Measurements from ENCODE around the gene MC1R. TPM values are rescaled to one million over a fixed set of nuclear protein-coding genes. Genes with fewer than 3 reads are reported as not detected.

MC1R gene
- total RNA-seq, 1 experiment from 2014 or later, result 16.9 TPM

GRCh38 chr16:89923640-89924296, 5.1 kb downstream of the MC1R start:
- Mint-ChIP-seq H3K9me3 (ENCODE audit: low read depth, unreplicated experiment) (no peaks in the 10 kb centered on the region), H3K4me1 (ENCODE audit: low read depth, unreplicated experiment) (peaks cover 11% of the 10 kb centered on the region), H3K27ac (ENCODE audit: unreplicated experiment) (peak overlapping the region; percentile 88), H3K4me3 (ENCODE audit: low read depth, unreplicated experiment) (peak overlapping the region; percentile 76), H3K36me3 (ENCODE audit: insufficient read depth, unreplicated experiment) (peaks cover 78% of the 10 kb centered on the region), H3K27me3 (ENCODE audit: unreplicated experiment) (no peaks in the 10 kb centered on the region)
- TSS peak; percentile 13 for BruUV-seq (replicated peaks)
- no peak for DNase-seq
- intact Hi-C loops (cut with micrococcal nuclease; ENCODE audit: unreplicated experiment), result no loop called here
- no peak for TF ChIP-seq CTCF (IDR thresholded peaks at IDR 0.05; ENCODE audit: unreplicated experiment)
- CTCF ChIA-PET, result interaction anchor here (0.6 to 1.9 kb wide), 5 partner anchors 16 to 224 kb away, joined by 3 to 4 read pairs (median 3); partner anchors contain the start of gene TCF25

DNA sequence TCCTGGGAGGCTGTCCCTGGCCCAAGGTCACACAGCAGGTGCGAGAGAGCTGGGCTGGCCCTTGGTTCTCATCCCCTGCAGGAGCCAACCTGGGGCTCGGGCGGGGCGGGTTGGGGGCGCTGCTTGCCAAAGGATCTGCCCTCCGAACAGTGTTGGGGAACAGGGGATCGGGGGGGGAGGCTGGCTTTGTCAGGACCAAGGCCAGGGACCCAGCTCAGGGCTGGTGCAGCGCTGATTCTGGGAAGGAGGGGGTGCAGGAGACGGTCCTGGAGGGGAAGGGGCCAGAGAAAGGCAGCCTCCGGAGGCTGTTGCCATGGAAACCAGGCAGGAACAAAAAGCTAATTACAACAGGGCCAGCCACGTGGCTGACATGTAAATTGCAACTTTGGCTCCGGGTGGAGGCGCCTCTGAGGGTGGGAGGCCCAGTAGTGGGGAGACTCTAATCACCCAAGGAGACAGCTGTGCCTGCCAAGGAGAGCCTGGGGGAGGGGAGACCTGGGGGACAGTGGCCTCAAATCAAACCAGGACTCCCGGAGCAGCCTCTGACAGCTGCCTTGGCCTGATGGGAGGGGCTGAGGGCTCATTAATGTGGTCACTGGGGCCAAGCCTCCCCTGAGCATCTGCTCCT, 5.7 kb downstream of the MC1R start:
- H3K4me3 Mint-ChIP-seq (ENCODE audit: low read depth, unreplicated experiment), result peak overlapping the region; percentile 76
- intact Hi-C loops (cut with micrococcal nuclease; ENCODE audit: unreplicated experiment), result no loop called here

GRCh38 chr16:89924925-89925307, 6.3 kb downstream of the MC1R start:
- Mint-ChIP-seq H3K4me1 (ENCODE audit: low read depth, unreplicated experiment) (peaks cover 8% of the 10 kb centered on the region), H3K36me3 (ENCODE audit: insufficient read depth, unreplicated experiment) (peaks cover 66% of the 10 kb centered on the region), H3K27me3 (ENCODE audit: unreplicated experiment) (no peaks in the 10 kb centered on the region), H3K9me3 (ENCODE audit: low read depth, unreplicated experiment) (no peaks in the 10 kb centered on the region), H3K27ac (ENCODE audit: unreplicated experiment) (no peak overlapping the region), H3K4me3 (ENCODE audit: low read depth, unreplicated experiment) (peak overlapping the region; percentile 76)
- CTCF ChIA-PET, result interaction anchor here (1.2 to 1.5 kb wide), 2 partner anchors 22 to 225 kb away, joined by 3 read pairs; no protein-coding TSS in a partner anchor
- TF ChIP-seq CTCF (IDR thresholded peaks at IDR 0.05; ENCODE audit: unreplicated experiment), result no peak
- no peak for DNase-seq
- intact Hi-C loops (cut with micrococcal nuclease; ENCODE audit: unreplicated experiment), result no loop called here
- BruUV-seq (replicated peaks), result no TSS peak

More for the DNA sequence above, 5.7 kb downstream of the MC1R start:
- Mint-ChIP-seq H3K27ac (ENCODE audit: unreplicated experiment) (peak overlapping the region; percentile 88), H3K9me3 (ENCODE audit: low read depth, unreplicated experiment) (no peaks in the 10 kb centered on the region), H3K4me1 (ENCODE audit: low read depth, unreplicated experiment) (peaks cover 8% of the 10 kb centered on the region), H3K27me3 (ENCODE audit: unreplicated experiment) (no peaks in the 10 kb centered on the region), H3K36me3 (ENCODE audit: insufficient read depth, unreplicated experiment) (peaks cover 71% of the 10 kb centered on the region)
- BruUV-seq (replicated peaks), result no TSS peak
- CTCF ChIA-PET, result interaction anchor here (0.6 to 1.5 kb wide), 3 partner anchors 17 to 224 kb away, joined by 3 to 4 read pairs (median 3); no protein-coding TSS in a partner anchor
- peak; percentile 43 for DNase-seq
- no peak for TF ChIP-seq CTCF (IDR thresholded peaks at IDR 0.05; ENCODE audit: unreplicated experiment)

- no peak for DNase-seq
- Mint-ChIP-seq H3K27me3 (ENCODE audit: unreplicated experiment) (no peaks in the 10 kb centered on the region), H3K9me3 (ENCODE audit: low read depth, unreplicated experiment) (no peaks in the 10 kb centered on the region), H3K27ac (ENCODE audit: unreplicated experiment) (no peak overlapping the region), H3K4me3 (ENCODE audit: low read depth, unreplicated experiment) (peak overlapping the region; percentile 76), H3K36me3 (ENCODE audit: insufficient read depth, unreplicated experiment) (peaks cover 60% of the 10 kb centered on the region), H3K4me1 (ENCODE audit: low read depth, unreplicated experiment) (peaks cover 8% of the 10 kb centered on the region)
- intact Hi-C loops (cut with micrococcal nuclease; ENCODE audit: unreplicated experiment), result no loop called here
- CTCF ChIA-PET, result no interaction called here
- BruUV-seq (replicated peaks), result TSS peak; percentile 14
- TF ChIP-seq CTCF (IDR thresholded peaks at IDR 0.05; ENCODE audit: unreplicated experiment), result no peak
Measured at GRCh38 chr16:89925596-89926079, 7.0 kb downstream of the MC1R start.
